ENCODE measurements around the gene ATP1A3.
"Not testable (repeated sequence)": the region's sequence is repeated elsewhere in the genome, so short reads cannot be mapped to it uniquely, and the experiment has no call there.

ATP1A3 gene

GRCh38 chr19:41997851-41998229 is 3.8 kb upstream of the ATP1A3 start:
- Histone ChIP-seq H3K36me3 (ENCODE audit: insufficient read depth, insufficient read length, low read length) (no peaks in the 10 kb centered on the region), H3K9ac (ENCODE audit: insufficient read length, low read depth) (no peak overlapping the region), H3K9me3 (ENCODE audit: insufficient read depth, low read length) (no peaks in the 10 kb centered on the region), H3K4me1 (ENCODE audit: insufficient read depth, insufficient read length) (peaks cover 12% of the 10 kb centered on the region), H3K4me3 (ENCODE audit: insufficient read length, low read depth) (no peak overlapping the region), H3K27me3 (ENCODE audit: insufficient read depth, insufficient read length) (peaks cover 71% of the 10 kb centered on the region)
- DNase-seq (ENCODE audit: low read depth, low spot score) = no peak
- TF ChIP-seq ZNF274 (IDR thresholded peaks at IDR 0.05; ENCODE audit: low read depth, low read length) (no peak), YY1 (IDR thresholded peaks at IDR 0.05; ENCODE audit: insufficient read depth, insufficient read length) (no peak), SUZ12 (IDR thresholded peaks at IDR 0.05; ENCODE audit: extremely low read depth, insufficient read depth, insufficient read length) (no peak)

- Histone ChIP-seq H3K4me3 (ENCODE audit: insufficient read length, low read depth) (no peak overlapping the region), H3K4me1 (ENCODE audit: insufficient read depth, insufficient read length) (peaks cover 12% of the 10 kb centered on the region), H3K36me3 (ENCODE audit: insufficient read depth, insufficient read length, low read length) (no peaks in the 10 kb centered on the region), H3K9ac (ENCODE audit: insufficient read length, low read depth) (no peak overlapping the region), H3K27me3 (ENCODE audit: insufficient read depth, insufficient read length) (peaks cover 69% of the 10 kb centered on the region), H3K9me3 (ENCODE audit: insufficient read depth, low read length) (no peaks in the 10 kb centered on the region)
- peak; percentile 33 for DNase-seq (ENCODE audit: low read depth, low spot score)
- no peak for TF ChIP-seq ZNF274 (IDR thresholded peaks at IDR 0.05; ENCODE audit: low read depth, low read length)
- TF ChIP-seq YY1 (IDR thresholded peaks at IDR 0.05; ENCODE audit: insufficient read depth, insufficient read length) = no peak
- TF ChIP-seq SUZ12 (IDR thresholded peaks at IDR 0.05; ENCODE audit: extremely low read depth, insufficient read depth, insufficient read length) = peak; percentile 62
Measured at GRCh38 chr19:41997121-41997850, 3.3 kb upstream of the ATP1A3 start.

GRCh38 chr19:41995959-41996797 is 2.1 kb upstream of the ATP1A3 start:
- Histone ChIP-seq H3K36me3 (ENCODE audit: insufficient read depth, insufficient read length, low read length) (no peaks in the 10 kb centered on the region), H3K27me3 (ENCODE audit: insufficient read depth, insufficient read length) (peaks cover 68% of the 10 kb centered on the region), H3K9ac (ENCODE audit: insufficient read length, low read depth) (no peak overlapping the region), H3K4me3 (ENCODE audit: insufficient read length, low read depth) (no peak overlapping the region), H3K9me3 (ENCODE audit: insufficient read depth, low read length) (no peaks in the 10 kb centered on the region), H3K4me1 (ENCODE audit: insufficient read depth, insufficient read length) (peaks cover 13% of the 10 kb centered on the region)
- TF ChIP-seq ZNF274 (IDR thresholded peaks at IDR 0.05; ENCODE audit: low read depth, low read length) (no peak), YY1 (IDR thresholded peaks at IDR 0.05; ENCODE audit: insufficient read depth, insufficient read length) (no peak), SUZ12 (IDR thresholded peaks at IDR 0.05; ENCODE audit: extremely low read depth, insufficient read depth, insufficient read length) (no peak)
- no peak for DNase-seq (ENCODE audit: low read depth, low spot score)

GRCh38 chr19:41994994-41995958 is 1.2 kb upstream of the ATP1A3 start:
- H3K36me3 ChIP-seq (ENCODE audit: insufficient read depth, insufficient read length, low read length) = no peaks in the 10 kb centered on the region
- no peak overlapping the region for H3K4me3 ChIP-seq (ENCODE audit: insufficient read length, low read depth)
- peaks cover 63% of the 10 kb centered on the region for H3K27me3 ChIP-seq (ENCODE audit: insufficient read depth, insufficient read length)
- TF ChIP-seq ZNF274 (IDR thresholded peaks at IDR 0.05; ENCODE audit: low read depth, low read length) (no peak), SUZ12 (IDR thresholded peaks at IDR 0.05; ENCODE audit: extremely low read depth, insufficient read depth, insufficient read length) (no peak), YY1 (IDR thresholded peaks at IDR 0.05; ENCODE audit: insufficient read depth, insufficient read length) (no peak)
- H3K4me1 ChIP-seq (ENCODE audit: insufficient read depth, insufficient read length) = peaks cover 14% of the 10 kb centered on the region
- H3K9me3 ChIP-seq (ENCODE audit: insufficient read depth, low read length) = no peaks in the 10 kb centered on the region
- no peak for DNase-seq (ENCODE audit: low read depth, low spot score)
- no peak overlapping the region for H3K9ac ChIP-seq (ENCODE audit: insufficient read length, low read depth)

- DNase-seq (ENCODE audit: low read depth, low spot score) = no peak
- TF ChIP-seq YY1 (IDR thresholded peaks at IDR 0.05; ENCODE audit: insufficient read depth, insufficient read length) = no peak
- TF ChIP-seq ZNF274 (IDR thresholded peaks at IDR 0.05; ENCODE audit: low read depth, low read length) = no peak
- no peak for TF ChIP-seq SUZ12 (IDR thresholded peaks at IDR 0.05; ENCODE audit: extremely low read depth, insufficient read depth, insufficient read length)
- H3K9me3 ChIP-seq (ENCODE audit: insufficient read depth, low read length) = no peaks in the 10 kb centered on the region
- H3K27me3 ChIP-seq (ENCODE audit: insufficient read depth, insufficient read length) = peaks cover 55% of the 10 kb centered on the region
- H3K4me3 ChIP-seq (ENCODE audit: insufficient read length, low read depth) = no peak overlapping the region
- H3K4me1 ChIP-seq (ENCODE audit: insufficient read depth, insufficient read length) = peaks cover 11% of the 10 kb centered on the region
- H3K36me3 ChIP-seq (ENCODE audit: insufficient read depth, insufficient read length, low read length) = no peaks in the 10 kb centered on the region
- H3K9ac ChIP-seq (ENCODE audit: insufficient read length, low read depth) = no peak overlapping the region
Measured at GRCh38 chr19:41994521-41994971, 516 bp upstream of the ATP1A3 start.

GRCh38 chr19:41991925-41992569 is 2.0 kb downstream of the ATP1A3 start:
- not testable (repeated sequence) for DNase-seq (ENCODE audit: low read depth, low spot score); H3K36me3 ChIP-seq (ENCODE audit: insufficient read depth, insufficient read length, low read length); H3K9me3 ChIP-seq (ENCODE audit: insufficient read depth, low read length); H3K4me3 ChIP-seq (ENCODE audit: insufficient read length, low read depth); H3K9ac ChIP-seq (ENCODE audit: insufficient read length, low read depth); H3K4me1 ChIP-seq (ENCODE audit: insufficient read depth, insufficient read length)
- peaks cover 34% of the 10 kb centered on the region for H3K27me3 ChIP-seq (ENCODE audit: insufficient read depth, insufficient read length)
